SW 1271 (cell line): ENCODE data around the gene DGKH.
"Not testable (repeated sequence)": the region's sequence is repeated elsewhere in the genome, so short reads cannot be mapped to it uniquely, and the experiment has no call there.

Experiments used
- DNase-seq, 2 experiments: peaks; one replicate each; lab custom pipeline; 2025; lab: John Stamatoyannopoulos, UW

Gene DGKH

DNA sequence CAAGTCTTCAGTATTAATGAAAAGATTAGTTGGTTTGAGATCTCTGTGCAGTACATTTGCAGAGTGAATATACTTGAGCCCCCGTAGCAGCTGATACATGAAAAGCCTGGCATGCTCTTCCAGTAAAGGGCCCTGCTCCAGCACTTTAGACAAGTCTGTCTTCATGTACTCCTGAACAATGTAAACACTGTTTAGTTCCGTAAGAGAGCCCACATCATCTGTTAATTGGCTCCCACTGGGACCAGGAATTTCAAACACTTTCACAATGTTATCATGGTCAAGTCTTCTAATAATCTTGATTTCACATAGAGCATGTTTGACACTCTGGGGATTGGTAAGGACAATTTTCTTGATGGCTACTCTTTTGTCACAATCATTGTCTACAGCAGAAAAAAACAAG lies 22.2 kb downstream of the DGKH start:
- not testable (repeated sequence) for DNase-seq

DNA sequence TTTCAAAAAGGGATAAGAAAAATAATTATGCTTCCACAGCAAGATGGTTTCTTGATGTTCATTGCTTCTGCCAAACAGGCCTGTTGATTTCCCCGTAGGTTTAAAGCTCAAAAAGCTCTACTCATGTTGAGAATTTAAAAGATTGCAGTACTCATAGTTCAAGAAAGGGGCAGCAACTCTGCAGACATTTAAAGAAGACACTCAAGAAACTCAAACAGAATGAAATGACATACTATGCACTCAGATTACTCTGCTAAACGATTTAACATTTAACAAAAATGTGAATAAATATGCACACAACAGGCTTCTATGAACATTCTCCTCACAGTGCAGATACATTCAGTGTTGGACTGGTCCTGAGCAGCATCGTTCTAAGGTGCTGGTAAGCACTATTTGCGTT lies 22.7 kb downstream of the DGKH start:
- not testable (repeated sequence) for DNase-seq

GRCh38 chr13:42071672-42072419 lies 23.4 kb downstream of the DGKH start:
- no peak for DNase-seq

DNA sequence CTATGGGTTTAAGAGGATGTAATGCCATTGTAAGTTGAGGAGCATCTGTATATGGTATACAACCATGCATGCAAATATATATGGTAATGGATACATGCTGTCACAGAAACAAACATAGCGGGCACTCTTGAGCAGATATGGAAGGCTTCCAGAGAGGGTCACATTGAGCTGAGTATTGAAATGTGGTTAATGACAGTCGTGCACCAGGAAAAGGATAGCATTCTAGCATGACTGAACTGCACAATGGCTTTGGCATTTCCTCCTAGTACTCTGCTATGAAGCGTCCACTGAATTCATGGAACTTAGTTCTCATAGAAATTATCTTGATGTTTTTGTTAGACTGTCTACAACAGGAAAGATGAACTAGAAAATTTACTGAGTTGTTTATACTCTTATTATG lies 25.2 kb downstream of the DGKH start:
- no peak for DNase-seq

GRCh38 chr13:42075517-42075916 lies 27.1 kb downstream of the DGKH start:
- no peak for DNase-seq

- DNase-seq = no peak
These were observed 27.9 kb downstream of the DGKH start for GRCh38 chr13:42076309-42076713.

GRCh38 chr13:42078128-42078808 lies 29.8 kb downstream of the DGKH start:
- DNase-seq = peak in 1 of 2 experiments; percentile 26

DNA sequence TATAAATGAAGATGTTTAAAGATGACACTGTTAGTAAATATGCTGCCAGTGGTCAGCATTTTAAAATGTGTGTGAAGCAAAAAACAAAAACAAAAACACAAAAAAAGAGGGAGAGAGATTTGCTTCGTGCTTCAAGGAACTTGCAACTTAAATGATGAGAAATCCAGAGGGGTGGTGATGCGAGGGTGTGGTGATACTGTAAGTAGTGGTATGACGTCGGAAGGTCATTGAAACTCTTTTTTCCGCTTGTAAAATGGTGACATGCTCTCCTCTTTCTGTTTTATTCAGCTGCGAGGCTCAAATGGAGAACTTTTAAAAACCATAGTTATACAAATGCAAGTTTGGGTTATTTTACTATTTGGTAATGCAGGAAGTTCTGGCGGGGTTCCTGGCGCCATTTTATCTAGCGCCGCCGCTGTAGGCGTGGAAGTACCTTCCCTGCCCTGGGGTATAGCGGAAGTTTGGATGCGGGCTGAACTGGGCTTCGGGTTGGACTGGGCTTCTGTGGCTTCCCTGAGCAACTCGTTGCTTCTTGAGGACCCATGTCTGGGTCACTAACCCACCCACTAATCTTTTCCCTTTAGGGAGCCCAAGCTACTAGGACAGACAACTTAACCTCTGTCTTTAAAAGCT lies 34.8 kb downstream of the DGKH start:
- no peak for DNase-seq

- no peak for DNase-seq
These were observed 36.3 kb downstream of the DGKH start for GRCh38 chr13:42084722-42085121.

DNA sequence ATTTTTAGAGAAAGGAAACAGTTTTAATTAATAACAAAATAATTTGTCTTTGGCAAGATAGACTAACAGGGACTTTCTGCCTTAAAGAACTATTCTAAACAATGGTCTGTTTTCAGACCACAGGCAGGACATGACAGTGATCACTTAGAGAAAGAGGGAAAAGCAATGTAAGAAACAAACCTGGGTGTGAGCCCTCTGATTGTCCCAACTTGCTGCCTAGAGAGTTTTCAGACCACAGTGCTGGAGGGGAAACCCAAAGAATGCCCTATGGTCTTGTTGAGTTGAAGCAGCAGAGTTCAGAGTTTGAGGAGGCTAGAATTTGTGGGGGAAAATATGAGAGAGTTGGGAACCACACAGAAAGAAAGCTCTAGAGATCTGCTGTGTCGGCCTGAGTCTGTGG lies 38.1 kb downstream of the DGKH start:
- no peak for DNase-seq

- DNase-seq = no peak
These were observed 46.1 kb downstream of the DGKH start for GRCh38 chr13:42094516-42095040.

DNA sequence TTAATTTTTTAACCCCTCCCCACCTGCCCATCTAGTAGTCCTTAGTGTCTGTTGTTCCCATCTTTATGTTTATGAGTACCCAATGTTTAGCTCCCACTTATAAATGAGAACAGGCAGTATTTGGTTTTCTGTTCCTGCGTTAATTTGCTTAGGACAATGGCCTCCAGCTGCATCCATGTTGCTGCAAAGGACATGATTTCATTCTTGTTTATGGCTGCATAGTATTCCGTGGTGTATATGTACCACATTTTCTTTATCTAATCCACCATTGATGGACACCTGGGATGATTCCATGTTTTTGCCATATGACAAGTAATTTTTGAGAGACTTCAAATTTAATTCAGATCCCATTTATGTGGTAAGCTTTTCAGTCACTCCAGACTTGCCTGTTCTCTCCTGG lies 47.8 kb downstream of the DGKH start:
- DNase-seq = not testable (repeated sequence)

DNA sequence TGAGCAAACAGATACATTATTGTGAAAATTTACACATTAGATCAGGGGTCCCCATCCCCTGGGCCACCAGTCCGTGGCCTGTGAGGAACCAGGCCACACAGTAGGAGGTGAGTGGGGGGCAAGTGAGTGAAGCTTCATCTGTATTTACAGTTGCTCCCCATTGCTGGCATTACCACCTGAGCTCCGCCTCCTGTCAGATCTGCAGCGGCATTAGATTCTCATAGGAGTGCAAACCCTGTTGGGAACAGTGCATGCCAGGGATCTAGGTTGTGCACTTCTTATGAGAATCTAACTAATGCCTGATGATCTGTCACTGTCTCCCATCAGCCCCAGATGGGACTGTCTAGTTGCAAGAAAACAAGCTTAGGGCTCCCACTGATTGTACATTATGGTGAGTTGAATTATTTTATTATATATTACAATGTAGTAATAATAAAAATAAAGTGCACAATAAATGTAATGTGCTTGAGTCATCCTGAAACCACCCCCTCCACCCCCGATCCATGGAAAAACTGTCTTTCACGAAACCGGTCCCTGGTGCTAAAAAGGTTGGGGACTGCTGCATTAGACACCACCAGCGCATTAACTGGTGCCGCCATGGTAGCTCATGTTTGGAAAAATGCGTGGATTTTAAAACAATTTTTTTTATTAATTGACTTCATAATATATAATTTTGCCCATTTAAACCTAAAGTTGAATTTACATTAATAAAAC lies 51.7 kb downstream of the DGKH start:
- no peak for DNase-seq

GRCh38 chr13:42100960-42101359 lies 52.5 kb downstream of the DGKH start:
- DNase-seq = no peak

DNA sequence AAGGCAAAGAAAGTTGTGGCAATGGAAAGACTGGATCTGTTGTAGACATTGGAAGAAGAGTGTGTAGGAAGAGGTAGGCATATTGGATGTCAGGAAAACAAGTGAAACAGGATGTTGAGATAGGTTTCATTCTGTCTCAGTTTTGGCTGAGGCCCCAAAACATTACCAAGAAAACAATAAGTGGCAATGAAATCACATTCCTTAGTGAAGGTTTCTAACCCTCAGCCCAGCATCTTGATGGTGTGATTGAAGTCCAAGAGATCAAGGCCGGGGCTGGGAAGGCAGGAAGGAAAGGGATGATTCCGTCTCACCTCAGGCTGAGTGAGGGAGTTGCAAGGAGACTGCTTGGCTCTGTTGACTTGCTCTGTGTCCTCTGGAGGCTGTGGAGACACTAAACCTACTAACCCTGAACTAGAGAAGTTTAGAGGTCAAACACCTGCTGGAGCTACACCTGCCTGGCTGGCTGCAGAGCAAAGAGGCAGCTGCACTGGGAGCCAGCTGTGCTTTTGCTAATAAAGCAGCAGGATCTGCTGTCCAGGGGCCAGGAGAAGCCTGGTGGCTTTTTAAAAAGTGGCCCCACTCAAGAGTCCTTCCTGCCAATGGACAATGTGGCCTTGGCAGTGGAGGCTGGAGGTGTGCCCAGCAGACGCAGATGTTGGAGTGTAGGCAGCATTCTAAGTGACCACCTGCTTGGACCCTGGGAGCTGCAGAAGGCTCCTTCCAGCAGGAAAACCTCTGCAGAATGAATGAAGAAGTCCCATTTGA lies 53.6 kb downstream of the DGKH start:
- no peak for DNase-seq

- no peak for DNase-seq
These were observed 54.8 kb downstream of the DGKH start for GRCh38 chr13:42102961-42103865.

DNA sequence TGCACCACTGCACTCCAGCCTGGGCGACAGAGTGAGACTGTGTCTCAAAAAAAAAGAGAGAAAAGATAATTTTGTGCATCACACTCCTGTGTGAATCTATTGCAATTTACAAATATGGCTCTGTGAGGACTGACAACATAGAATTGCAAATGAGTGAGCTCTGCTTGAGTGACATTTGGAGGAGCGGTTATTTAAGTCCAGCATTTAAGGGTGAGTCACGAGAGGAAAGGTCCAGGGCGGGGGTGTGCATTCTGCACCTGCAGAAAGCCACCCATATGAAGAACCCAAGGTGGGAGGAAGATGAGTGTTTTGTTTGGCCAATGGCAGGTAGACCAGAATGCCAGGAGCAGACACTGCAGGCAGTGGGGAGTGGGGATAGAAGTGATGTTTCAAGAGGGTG lies 58.5 kb downstream of the DGKH start:
- no peak for DNase-seq

DNA sequence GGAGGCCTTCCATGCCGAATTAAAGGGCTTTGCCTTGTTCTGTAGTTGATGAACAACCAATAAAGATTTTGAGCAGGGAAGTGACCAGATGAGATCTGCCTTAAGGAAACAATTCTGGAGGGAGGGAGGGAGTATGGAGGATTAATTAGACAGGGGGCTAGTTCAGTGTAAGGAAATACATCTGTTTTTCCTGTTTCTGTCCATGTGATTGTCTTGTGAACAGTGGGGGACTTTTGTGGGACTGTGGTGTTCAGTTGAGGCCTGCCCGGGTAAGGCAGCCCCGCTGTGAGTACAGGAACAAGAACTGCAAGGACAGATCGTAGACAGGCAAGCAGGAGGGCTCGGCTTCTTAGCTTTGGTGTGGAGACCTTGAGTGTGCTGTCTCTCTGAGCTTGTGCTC lies 59.0 kb downstream of the DGKH start:
- no peak for DNase-seq

DNA sequence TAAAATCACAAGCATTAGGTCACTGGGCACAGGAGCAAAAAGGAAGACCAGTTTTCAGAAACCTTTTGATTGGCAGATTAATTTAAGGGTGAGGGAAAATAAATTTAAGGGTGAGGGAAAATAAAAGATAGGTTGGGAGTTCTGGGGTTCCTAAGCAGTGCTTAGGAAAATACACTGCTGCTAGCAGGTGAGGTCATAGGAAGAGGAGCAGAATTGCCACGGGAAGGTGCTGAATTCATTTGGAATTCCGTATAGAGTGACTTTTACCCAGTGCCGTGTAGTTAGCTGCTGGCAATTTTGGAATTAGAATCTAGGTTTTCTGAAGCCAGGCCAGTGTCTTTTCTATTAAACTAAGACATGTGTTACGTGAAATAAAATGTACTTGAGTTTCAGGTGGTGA lies 59.8 kb downstream of the DGKH start:
- DNase-seq = no peak

- DNase-seq = no peak
These were observed 61.5 kb downstream of the DGKH start for GRCh38 chr13:42109957-42110356.
